ENCODE data around the gene KDM2B. TPM values are rescaled to one million over a fixed set of nuclear protein-coding genes. Genes with fewer than 3 reads are reported as not detected.

KDM2B gene
- polyA plus RNA-seq, 1 experiment = 15.0 TPM

DNA sequence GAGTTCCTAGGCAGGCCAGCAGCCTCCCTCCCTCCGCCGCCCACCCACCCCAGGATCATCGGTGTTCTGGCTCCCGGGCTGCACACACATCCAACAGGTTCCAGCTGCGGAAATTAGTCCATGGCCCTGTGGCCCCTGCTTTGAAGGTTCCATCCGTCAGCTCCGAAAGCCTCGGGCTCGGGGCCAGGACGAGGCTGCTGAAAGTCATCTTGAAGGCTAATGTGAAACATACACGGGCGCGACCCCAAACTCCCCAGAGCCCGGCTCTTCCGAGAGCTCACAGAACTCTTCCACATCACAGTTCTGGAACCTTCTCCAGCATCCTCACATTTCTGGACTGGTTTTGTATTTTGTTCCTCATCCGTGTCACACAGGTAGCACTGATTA, 19.8 kb downstream of the KDM2B start:
- POLR2A ChIA-PET = no interaction called here
- Histone ChIP-seq H3K4me3 (ENCODE audit: low read depth, low read length) (no peak overlapping the region), H3K27me3 (ENCODE audit: control insufficient read depth, insufficient read depth, low read length) (no peaks in the 10 kb centered on the region), H3K36me3 (ENCODE audit: control insufficient read depth, insufficient read depth, low read length) (no peaks in the 10 kb centered on the region)
- no peak for TF ChIP-seq CTCF (IDR thresholded peaks at IDR 0.05; ENCODE audit: insufficient read depth, low read depth, low read length)
- DNase-seq (ENCODE audit: low read depth) = no peak
- CTCF ChIA-PET = interaction anchor here (0.6 to 2.8 kb wide), 3 partner anchors 9 to 65 kb away, joined by 3 to 16 read pairs (median 3); no protein-coding TSS in a partner anchor

GRCh38 chr12:121560392-121561008, 20.3 kb downstream of the KDM2B start:
- no peaks in the 10 kb centered on the region for H3K27me3 ChIP-seq (ENCODE audit: control insufficient read depth, insufficient read depth, low read length)
- ChIA-PET CTCF (interaction anchor here (1.1 to 2.8 kb wide), 3 partner anchors 8 to 122 kb away, joined by 3 to 16 read pairs (median 3); no protein-coding TSS in a partner anchor), POLR2A (no interaction called here)
- H3K4me3 ChIP-seq (ENCODE audit: low read depth, low read length) = no peak overlapping the region
- no peaks in the 10 kb centered on the region for H3K36me3 ChIP-seq (ENCODE audit: control insufficient read depth, insufficient read depth, low read length)
- no peak for TF ChIP-seq CTCF (IDR thresholded peaks at IDR 0.05; ENCODE audit: insufficient read depth, low read depth, low read length)
- no peak for DNase-seq (ENCODE audit: low read depth)

DNA sequence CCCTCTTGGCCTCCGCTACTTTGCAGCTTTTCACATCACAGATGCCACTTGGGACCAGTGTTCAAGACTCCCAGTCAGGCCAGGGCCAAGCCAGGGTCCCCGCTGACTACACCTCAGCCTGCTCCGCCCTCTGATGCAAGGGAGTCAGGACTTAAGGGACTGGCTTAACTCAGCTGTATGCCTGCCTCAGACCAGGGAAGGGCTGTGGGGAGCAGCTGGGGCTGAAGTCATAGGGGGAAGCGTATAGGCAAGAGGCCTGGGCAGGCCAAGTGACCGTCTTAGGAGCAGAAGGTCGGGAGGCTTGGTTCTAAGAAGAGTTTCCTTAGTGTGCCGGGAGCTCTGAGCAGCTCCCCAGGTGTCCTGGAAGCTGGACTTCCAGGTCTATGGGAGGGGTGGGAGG, 21.9 kb downstream of the KDM2B start:
- no peak for DNase-seq (ENCODE audit: low read depth)
- Histone ChIP-seq H3K27me3 (ENCODE audit: control insufficient read depth, insufficient read depth, low read length) (no peaks in the 10 kb centered on the region), H3K4me3 (ENCODE audit: low read depth, low read length) (no peak overlapping the region), H3K36me3 (ENCODE audit: control insufficient read depth, insufficient read depth, low read length) (no peaks in the 10 kb centered on the region)
- CTCF ChIA-PET = interaction anchor here (1.1 to 1.5 kb wide), 4 partner anchors 13 to 123 kb away, joined by 3 to 4 read pairs (median 3); partner anchors contain the start of gene MORN3
- POLR2A ChIA-PET = no interaction called here
- no peak for TF ChIP-seq CTCF (IDR thresholded peaks at IDR 0.05; ENCODE audit: insufficient read depth, low read depth, low read length)

- ChIA-PET POLR2A (no interaction called here), CTCF (interaction anchor here (1.3 to 5.0 kb wide), 13 partner anchors 11 to 135 kb away, joined by 3 to 89 read pairs (median 16); partner anchors contain the start of genes KDM2B, MORN3 and ORAI1)
- Histone ChIP-seq H3K4me3 (ENCODE audit: low read depth, low read length) (no peak overlapping the region), H3K36me3 (ENCODE audit: control insufficient read depth, insufficient read depth, low read length) (peaks cover 9% of the 10 kb centered on the region), H3K27me3 (ENCODE audit: control insufficient read depth, insufficient read depth, low read length) (no peaks in the 10 kb centered on the region)
- no peak for TF ChIP-seq CTCF (IDR thresholded peaks at IDR 0.05; ENCODE audit: insufficient read depth, low read depth, low read length)
- no peak for DNase-seq (ENCODE audit: low read depth)
These were observed 29.7 kb downstream of the KDM2B start for GRCh38 chr12:121550974-121551634.

GRCh38 chr12:121549075-121549474, 31.7 kb downstream of the KDM2B start:
- H3K4me3 ChIP-seq (ENCODE audit: low read depth, low read length) = no peak overlapping the region
- no peak for DNase-seq (ENCODE audit: low read depth)
- no peaks in the 10 kb centered on the region for H3K27me3 ChIP-seq (ENCODE audit: control insufficient read depth, insufficient read depth, low read length)
- TF ChIP-seq CTCF (IDR thresholded peaks at IDR 0.05; ENCODE audit: insufficient read depth, low read depth, low read length) = no peak
- POLR2A ChIA-PET = interaction anchor here (0.5 kb wide), 1 partner anchor 26 kb away, joined by 3 read pairs; no protein-coding TSS in a partner anchor
- H3K36me3 ChIP-seq (ENCODE audit: control insufficient read depth, insufficient read depth, low read length) = peaks cover 10% of the 10 kb centered on the region
- CTCF ChIA-PET = interaction anchor here (1.2 kb wide), 1 partner anchor 12 kb away, joined by 5 read pairs; no protein-coding TSS in a partner anchor
